Astrocyte (in vitro differentiated cells and primary cell): ENCODE results near the gene ROMO1. TPM values are rescaled to one million over a fixed set of nuclear protein-coding genes. Genes with fewer than 3 reads are reported as not detected.

Experiments
- DNase-seq: peaks from one replicate; pipeline ENCODE4 v3.0.0-alpha.2; 2010; ENCODE audit warnings: low read depth
- FAIRE-seq: peaks from 2 replicates; lab custom pipeline; 2011; peaks lifted over from hg19 to GRCh38; lab: Jason Lieb, UNC
- H2AFZ ChIP-seq: 2 replicates; pipeline ENCODE4 v1.6.0; 2012; ENCODE audit warnings: low read depth, low read length, inconsistent platforms
- H3K27ac ChIP-seq: 2 replicates; pipeline ENCODE4 v1.5.1; 2011; ENCODE audit warnings: low read depth, low read length, inconsistent platforms
- H3K27me3 ChIP-seq: 2 replicates; pipeline ENCODE4 v1.6.0; 2011; ENCODE audit warnings: low read length, inconsistent platforms; ENCODE audit not compliant: insufficient read depth
- H3K36me3 ChIP-seq: 2 replicates; pipeline ENCODE4 v1.5.1; 2011; ENCODE audit warnings: low read length, inconsistent platforms; ENCODE audit not compliant: insufficient read depth
- H3K4me1 ChIP-seq: 2 replicates; pipeline ENCODE4 v1.5.1; 2011; ENCODE audit warnings: low read length, inconsistent platforms; ENCODE audit not compliant: insufficient read depth
- H3K4me2 ChIP-seq: 2 replicates; pipeline ENCODE4 v1.6.0; 2012; ENCODE audit warnings: low read length, inconsistent platforms
- H3K4me3 ChIP-seq: 2 replicates; pipeline ENCODE4 v1.5.1; 2011; ENCODE audit warnings: low read depth, mild to moderate bottlenecking, low read length, inconsistent platforms; ENCODE audit not compliant: insufficient read depth
- H3K79me2 ChIP-seq: 2 replicates; pipeline ENCODE4 v1.6.0; 2012; ENCODE audit warnings: mild to moderate bottlenecking, low read length, inconsistent platforms; ENCODE audit not compliant: insufficient read depth
- H3K9ac ChIP-seq: 2 replicates; pipeline ENCODE4 v1.6.0; 2012; ENCODE audit warnings: mild to moderate bottlenecking, low read length, inconsistent platforms
- H3K9me3 ChIP-seq: 2 replicates; pipeline ENCODE4 v1.5.1; 2012; ENCODE audit warnings: low read depth, mild to moderate bottlenecking, low read length, inconsistent platforms; ENCODE audit not compliant: insufficient read depth
- H4K20me1 ChIP-seq: 2 replicates; pipeline ENCODE4 v1.6.0; 2012; ENCODE audit warnings: low read length, inconsistent platforms; ENCODE audit not compliant: insufficient read depth
- H3K27ac Mint-ChIP-seq: one replicate; pipeline ENCODE4 v1.8.0; 2021; ENCODE audit warnings: mild to moderate bottlenecking, mixed read lengths; ENCODE audit not compliant: unreplicated experiment
- H3K27me3 Mint-ChIP-seq: one replicate; pipeline ENCODE4 v1.8.0; 2021; ENCODE audit warnings: low read depth, mixed read lengths; ENCODE audit not compliant: unreplicated experiment
- H3K36me3 Mint-ChIP-seq: one replicate; pipeline ENCODE4 v1.8.0; 2021; ENCODE audit warnings: low read depth, mixed read lengths; ENCODE audit not compliant: unreplicated experiment
- H3K4me1 Mint-ChIP-seq: one replicate; pipeline ENCODE4 v1.8.0; 2021; ENCODE audit warnings: low read depth, mixed read lengths; ENCODE audit not compliant: unreplicated experiment
- H3K4me3 Mint-ChIP-seq: one replicate; pipeline ENCODE4 v1.8.0; 2021; ENCODE audit warnings: mild to moderate bottlenecking, moderate library complexity, mixed read lengths; ENCODE audit not compliant: unreplicated experiment
- H3K9me3 Mint-ChIP-seq: one replicate; pipeline ENCODE4 v1.8.0; 2021; ENCODE audit warnings: mild to moderate bottlenecking, mixed read lengths; ENCODE audit not compliant: unreplicated experiment
- EZH2 ChIP-seq: IDR thresholded peaks from 2 replicates; pipeline ENCODE4 v1.6.1; 2012; ENCODE audit warnings: mild to moderate bottlenecking, low read length, inconsistent platforms; ENCODE audit not compliant: insufficient read depth
- total RNA-seq: library from RNA; stranded (reverse); gene quantifications from 2 replicates; pipeline ENCODE4 v1.2.1, GENCODE V29; 2021
- TF ChIP-seq, protein P1 (sequence below): IDR thresholded peaks from 2 replicates; pipeline ENCODE4 v1.5.1; 2011; ENCODE audit warnings: low read depth, mild to moderate bottlenecking, inconsistent platforms, low read length, moderate library complexity; ENCODE audit not compliant: insufficient read depth

The ROMO1 gene
- total RNA-seq, 1 donor from 2014 or later: 201 TPM

DNA sequence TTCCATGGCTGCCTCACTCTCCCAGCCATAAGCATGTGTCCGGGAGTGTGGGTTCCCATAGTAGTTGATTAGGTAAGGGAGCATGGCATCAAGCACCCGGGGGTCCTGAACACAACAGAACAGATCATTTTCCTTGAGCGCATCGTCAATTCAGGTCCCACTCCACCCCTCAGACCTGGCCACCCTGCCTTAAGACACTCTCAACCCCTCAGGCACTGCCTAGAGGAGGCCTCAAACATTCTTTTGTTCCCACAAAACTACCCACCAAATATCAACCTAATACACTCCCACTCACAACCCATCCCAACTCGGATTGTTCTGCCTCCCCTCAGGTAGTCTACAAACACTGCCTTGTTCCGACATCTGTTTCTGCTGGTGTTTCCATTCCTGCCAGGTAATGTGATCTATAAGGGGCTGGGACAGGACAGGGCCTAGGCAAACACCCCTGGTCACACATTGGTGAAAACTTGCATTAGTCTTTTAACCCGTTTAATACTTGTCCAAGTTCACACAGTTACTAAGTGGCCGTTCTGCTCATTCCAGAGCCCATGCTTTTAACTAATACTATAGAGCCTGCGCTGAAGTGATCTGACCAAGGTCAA lies 1.4 kb upstream of the ROMO1 start:
- no peak for FAIRE-seq
- peaks cover 35% of the 10 kb centered on the region for H4K20me1 ChIP-seq
- no peak overlapping the region for H2AFZ ChIP-seq

DNA sequence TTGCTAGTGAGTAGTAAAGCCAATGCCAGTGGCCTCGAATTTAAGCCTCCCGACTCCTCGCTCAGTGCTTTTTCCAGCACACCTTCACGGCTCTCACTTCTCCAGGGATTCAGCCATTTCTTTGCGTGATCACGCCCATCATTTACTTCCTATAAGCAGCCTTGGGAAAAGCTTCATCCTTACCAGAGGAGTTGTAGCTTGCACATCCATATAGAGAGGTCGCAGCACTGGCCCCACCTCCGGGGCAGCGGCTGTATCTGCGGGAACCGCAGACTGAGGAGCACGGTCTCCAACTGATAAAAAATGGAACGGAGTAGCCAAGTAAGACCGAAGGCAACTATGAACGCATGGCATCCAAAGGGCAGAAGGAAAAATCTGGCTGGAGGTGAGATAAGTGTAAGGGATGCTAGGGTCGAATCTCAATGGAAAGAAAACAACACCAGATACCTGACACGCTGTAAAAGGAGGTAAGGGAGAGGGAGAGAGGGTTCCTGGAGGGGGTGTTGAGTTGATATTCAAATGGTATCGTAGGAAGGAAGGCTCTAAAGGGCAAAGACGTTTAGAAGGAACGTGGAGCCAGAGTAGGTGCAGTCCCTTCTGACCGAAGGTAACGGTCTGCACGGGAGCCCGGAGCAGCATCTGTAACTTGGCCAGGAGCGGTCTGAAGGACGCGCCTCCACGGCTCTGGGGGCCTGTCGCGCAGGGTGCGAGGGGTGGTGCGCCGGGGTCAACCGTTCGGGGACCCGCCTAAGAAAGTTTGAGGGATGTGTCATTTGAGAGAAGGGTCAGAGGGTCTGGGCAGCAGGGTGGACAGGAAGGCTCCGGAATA lies 693 bp upstream of the ROMO1 start:
- no peak for TF ChIP-seq EZH2
- TF ChIP-seq, protein P1, sequence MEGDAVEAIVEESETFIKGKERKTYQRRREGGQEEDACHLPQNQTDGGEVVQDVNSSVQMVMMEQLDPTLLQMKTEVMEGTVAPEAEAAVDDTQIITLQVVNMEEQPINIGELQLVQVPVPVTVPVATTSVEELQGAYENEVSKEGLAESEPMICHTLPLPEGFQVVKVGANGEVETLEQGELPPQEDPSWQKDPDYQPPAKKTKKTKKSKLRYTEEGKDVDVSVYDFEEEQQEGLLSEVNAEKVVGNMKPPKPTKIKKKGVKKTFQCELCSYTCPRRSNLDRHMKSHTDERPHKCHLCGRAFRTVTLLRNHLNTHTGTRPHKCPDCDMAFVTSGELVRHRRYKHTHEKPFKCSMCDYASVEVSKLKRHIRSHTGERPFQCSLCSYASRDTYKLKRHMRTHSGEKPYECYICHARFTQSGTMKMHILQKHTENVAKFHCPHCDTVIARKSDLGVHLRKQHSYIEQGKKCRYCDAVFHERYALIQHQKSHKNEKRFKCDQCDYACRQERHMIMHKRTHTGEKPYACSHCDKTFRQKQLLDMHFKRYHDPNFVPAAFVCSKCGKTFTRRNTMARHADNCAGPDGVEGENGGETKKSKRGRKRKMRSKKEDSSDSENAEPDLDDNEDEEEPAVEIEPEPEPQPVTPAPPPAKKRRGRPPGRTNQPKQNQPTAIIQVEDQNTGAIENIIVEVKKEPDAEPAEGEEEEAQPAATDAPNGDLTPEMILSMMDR: no peak
- no peaks in the 10 kb centered on the region for H3K27me3 ChIP-seq
- H3K36me3 ChIP-seq: peaks cover 19% of the 10 kb centered on the region
- H3K4me3 Mint-ChIP-seq: peak overlapping the region; percentile 96
- peak overlapping the region; percentile 94 for H3K27ac ChIP-seq
- peak overlapping the region; percentile 97 for H3K4me3 ChIP-seq
- no peaks in the 10 kb centered on the region for H3K9me3 ChIP-seq
- H3K4me1 Mint-ChIP-seq: peaks cover 24% of the 10 kb centered on the region
- H3K4me1 ChIP-seq: peaks cover 19% of the 10 kb centered on the region
- H3K9me3 Mint-ChIP-seq: no peaks in the 10 kb centered on the region
- H3K27me3 Mint-ChIP-seq: no peaks in the 10 kb centered on the region
- no peak for DNase-seq
- H3K9ac ChIP-seq: peak overlapping the region; percentile 97
- peaks cover 55% of the 10 kb centered on the region for H3K79me2 ChIP-seq
- peak overlapping the region; percentile 70 for H3K27ac Mint-ChIP-seq
- peaks cover 40% of the 10 kb centered on the region for H4K20me1 ChIP-seq
- peaks cover 23% of the 10 kb centered on the region for H3K36me3 Mint-ChIP-seq
- no peak for FAIRE-seq
- peak overlapping the region; percentile 100 for H3K4me2 ChIP-seq
- H2AFZ ChIP-seq: peak overlapping the region; percentile 75

More for the DNA sequence above, 1.4 kb upstream of the ROMO1 start:
- Mint-ChIP-seq H3K27ac (peak overlapping the region; percentile 60), H3K27me3 (no peaks in the 10 kb centered on the region), H3K9me3 (no peaks in the 10 kb centered on the region), H3K36me3 (peaks cover 24% of the 10 kb centered on the region), H3K4me3 (peak overlapping the region; percentile 96), H3K4me1 (peaks cover 23% of the 10 kb centered on the region)
- H3K36me3 ChIP-seq: peaks cover 14% of the 10 kb centered on the region
- peak overlapping the region; percentile 97 for H3K4me3 ChIP-seq
- TF ChIP-seq, protein P1: no peak
- no peak for TF ChIP-seq EZH2
- H3K27ac ChIP-seq: no peak overlapping the region
- H3K4me1 ChIP-seq: peaks cover 19% of the 10 kb centered on the region
- H3K27me3 ChIP-seq: no peaks in the 10 kb centered on the region
- peaks cover 52% of the 10 kb centered on the region for H3K79me2 ChIP-seq
- DNase-seq: no peak
- peak overlapping the region; percentile 97 for H3K9ac ChIP-seq
- H3K4me2 ChIP-seq: peak overlapping the region; percentile 100
- no peaks in the 10 kb centered on the region for H3K9me3 ChIP-seq
